GM10266 (cell line): ENCODE measurements around the gene NMNAT2.
"Not testable (repeated sequence)": the region's sequence is repeated elsewhere in the genome, so short reads cannot be mapped to it uniquely, and the experiment has no call there.

Experiments used
- DNase-seq: peaks from one replicate; pipeline ENCODE4 v3.0.0; 2012; ENCODE audit errors: extremely low spot score
- TF ChIP-seq, protein P1 (sequence below): IDR thresholded peaks from 2 replicates; pipeline ENCODE4 v1.5.1; 2012; ENCODE audit warnings: mild to moderate bottlenecking, low read depth; ENCODE audit not compliant: control insufficient read depth, insufficient read depth; ENCODE audit errors: missing control alignments

Gene NMNAT2

DNA sequence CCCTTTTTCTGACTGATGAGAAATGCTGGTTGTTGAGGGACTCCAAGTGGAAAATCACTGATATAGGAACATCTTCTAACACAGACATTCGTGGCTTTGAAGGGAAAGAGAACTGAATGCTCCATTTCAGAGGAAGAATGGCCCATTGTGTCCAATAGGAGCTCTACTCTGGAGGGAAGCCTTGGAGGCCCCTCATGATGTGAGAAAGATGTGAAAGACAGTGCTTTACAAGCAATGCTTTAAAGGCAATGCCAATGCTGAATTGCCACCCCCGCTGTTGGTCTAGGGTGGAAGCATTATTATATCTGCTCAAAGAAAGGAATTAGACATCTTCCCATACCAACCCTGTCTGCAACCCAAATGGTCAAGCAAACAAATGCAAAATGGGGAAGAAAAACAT is 13.7 kb downstream of the NMNAT2 start:
- DNase-seq = no peak

DNA sequence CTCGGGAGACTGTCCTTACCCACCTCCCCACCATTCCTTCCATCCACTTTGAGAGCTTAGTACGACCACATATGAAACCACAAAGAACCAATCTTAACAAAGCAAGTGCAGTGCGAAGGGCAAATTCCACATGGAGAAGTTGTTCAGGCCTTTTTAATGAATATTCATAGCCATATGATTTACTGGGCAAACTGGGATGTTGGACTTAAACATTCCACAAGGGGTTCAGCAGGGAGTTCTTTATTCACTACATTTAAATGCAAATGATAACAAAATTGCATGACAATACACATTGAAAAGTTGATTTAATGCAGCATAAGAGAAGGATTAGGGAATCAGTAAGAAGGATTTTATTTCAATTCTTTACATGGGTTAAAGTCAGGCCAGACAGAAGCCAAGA is 14.7 kb downstream of the NMNAT2 start:
- DNase-seq = no peak
- TF ChIP-seq, protein P1, sequence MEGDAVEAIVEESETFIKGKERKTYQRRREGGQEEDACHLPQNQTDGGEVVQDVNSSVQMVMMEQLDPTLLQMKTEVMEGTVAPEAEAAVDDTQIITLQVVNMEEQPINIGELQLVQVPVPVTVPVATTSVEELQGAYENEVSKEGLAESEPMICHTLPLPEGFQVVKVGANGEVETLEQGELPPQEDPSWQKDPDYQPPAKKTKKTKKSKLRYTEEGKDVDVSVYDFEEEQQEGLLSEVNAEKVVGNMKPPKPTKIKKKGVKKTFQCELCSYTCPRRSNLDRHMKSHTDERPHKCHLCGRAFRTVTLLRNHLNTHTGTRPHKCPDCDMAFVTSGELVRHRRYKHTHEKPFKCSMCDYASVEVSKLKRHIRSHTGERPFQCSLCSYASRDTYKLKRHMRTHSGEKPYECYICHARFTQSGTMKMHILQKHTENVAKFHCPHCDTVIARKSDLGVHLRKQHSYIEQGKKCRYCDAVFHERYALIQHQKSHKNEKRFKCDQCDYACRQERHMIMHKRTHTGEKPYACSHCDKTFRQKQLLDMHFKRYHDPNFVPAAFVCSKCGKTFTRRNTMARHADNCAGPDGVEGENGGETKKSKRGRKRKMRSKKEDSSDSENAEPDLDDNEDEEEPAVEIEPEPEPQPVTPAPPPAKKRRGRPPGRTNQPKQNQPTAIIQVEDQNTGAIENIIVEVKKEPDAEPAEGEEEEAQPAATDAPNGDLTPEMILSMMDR = no peak

More for the DNA sequence above, 13.7 kb downstream of the NMNAT2 start:
- TF ChIP-seq, protein P1 = no peak

DNA sequence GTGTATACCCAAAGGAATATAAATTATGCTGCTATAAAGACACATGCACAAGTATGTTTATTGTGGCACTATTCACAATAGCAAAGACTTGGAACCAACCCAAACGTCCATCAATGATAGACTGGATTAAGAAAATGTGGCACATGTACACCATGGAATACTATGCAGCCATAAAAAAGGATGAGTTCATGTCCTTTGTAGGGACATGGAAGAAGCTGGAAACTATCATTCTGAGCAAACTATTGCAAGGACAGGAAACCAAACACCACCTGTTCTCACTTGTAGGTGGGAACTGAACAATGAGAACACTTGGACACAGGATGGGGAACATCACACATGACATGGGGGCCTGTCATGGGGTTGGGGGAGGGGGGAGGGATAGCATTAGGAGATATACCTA is 16.6 kb downstream of the NMNAT2 start:
- DNase-seq = not testable (repeated sequence)

DNA sequence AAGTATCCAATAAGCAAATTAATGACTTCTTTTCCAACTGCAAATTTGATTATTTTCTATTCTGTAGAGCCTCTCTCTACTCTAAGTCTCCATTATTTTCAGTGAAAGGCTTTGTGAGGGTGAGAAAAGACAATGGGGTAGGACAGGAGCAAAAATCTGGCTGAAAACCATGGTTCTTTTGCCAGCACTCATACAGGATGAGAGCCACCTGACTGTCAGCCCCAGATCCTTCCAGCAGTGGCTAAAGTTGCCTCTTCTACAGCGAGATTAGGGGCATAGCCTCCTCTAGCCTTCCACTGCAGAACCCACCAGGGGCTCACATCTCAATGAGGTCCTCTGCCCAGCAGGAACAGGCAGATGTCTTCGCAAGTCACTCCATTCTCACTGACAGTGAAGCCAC is 23.7 kb downstream of the NMNAT2 start:
- TF ChIP-seq, protein P1 = no peak
- no peak for DNase-seq

DNA sequence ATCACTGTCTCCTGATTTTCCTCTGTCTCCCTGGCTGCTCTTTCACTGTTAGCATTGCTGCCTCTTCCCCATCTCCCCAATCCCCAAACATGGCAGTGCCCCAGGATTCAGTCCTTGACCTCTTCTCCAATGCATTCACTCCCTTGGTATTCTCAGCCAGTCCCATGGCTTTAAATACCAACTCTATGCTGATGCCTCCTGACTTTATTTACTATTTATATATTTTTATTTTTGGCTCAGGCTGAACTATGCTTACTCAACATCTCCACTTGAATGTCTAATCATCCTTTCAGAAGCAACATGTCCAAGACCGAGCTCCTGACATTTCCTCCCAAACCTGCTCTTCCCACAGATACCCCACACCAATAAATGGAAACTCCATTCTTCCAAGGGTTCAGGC is 26.3 kb downstream of the NMNAT2 start:
- no peak for DNase-seq
- TF ChIP-seq, protein P1 = no peak

DNA sequence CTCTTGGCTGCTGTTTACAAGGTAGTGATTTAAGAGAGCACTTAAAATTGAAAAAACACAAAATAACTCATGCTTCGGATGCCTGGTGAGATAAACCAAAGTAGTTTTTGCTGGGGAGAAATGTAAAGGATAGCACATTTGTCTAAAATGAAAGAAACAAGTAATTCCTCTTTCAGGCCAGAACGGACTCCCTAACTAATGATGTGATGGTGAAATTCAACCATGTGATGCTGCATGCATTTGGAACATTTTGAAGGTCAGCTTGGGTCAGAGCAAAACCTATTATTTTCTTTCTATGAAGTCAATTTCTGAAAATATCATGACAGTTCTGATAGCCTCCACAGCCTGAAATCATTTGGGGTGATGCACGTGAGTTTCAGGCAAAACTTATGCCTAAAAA is 27.6 kb downstream of the NMNAT2 start:
- TF ChIP-seq, protein P1 = no peak
- DNase-seq = no peak

DNA sequence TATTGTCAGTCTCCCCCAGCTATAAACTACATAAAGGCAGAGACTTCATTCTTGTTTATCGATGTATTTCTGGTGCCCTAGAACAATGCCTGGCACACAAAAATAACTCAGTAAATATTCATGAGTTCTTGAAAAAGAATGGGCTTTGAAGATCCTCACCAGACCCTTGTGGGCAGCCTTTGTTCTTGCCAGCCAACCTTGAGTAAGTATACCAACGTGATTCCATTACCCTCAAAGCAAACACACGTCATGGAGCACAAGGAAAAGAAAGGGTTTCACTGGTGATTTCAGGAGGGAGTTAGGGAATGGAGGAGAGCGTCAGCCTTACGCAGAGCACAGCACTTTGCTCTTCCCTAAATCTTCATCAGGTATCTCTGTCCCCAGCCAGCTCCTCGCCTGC is 29.4 kb downstream of the NMNAT2 start:
- no peak for DNase-seq
- TF ChIP-seq, protein P1 = no peak
